Left hindlimb (tissue), 1 donor: ENCODE data around the gene HSF5.
"Not testable (repeated sequence)": the region's sequence is repeated elsewhere in the genome, so short reads cannot be mapped to it uniquely, and the experiment has no call there.

Experiments used
- DNase-seq: peaks from one replicate; pipeline ENCODE4 v3.0.0-alpha.2; 2018

The HSF5 gene

GRCh38 chr17:58412064-58412703, 76.0 kb downstream of the HSF5 start:
- DNase-seq, result no peak

DNA sequence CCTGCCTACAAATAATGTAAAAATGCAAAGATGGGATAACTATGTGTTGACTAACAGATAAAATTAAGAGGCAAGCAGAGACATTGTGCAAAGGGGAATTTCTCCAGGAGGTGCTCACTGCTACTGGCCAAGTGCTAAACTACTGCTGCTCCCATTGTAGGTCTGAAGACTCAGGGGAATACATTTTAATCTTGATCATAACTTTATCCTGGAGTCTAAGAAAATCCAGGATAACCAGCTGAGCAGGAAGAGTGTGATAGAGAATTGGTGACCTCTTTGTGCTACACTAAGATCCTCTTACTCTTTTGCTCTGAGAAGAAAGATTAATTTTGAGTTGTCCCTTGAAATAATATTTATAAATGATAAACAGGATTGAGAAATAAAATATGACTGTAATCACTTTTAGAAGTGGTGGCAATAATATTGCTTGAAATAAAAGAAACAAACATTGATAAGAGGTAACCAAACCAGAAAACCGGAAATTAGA, 76.8 kb downstream of the HSF5 start:
- DNase-seq, result no peak

DNA sequence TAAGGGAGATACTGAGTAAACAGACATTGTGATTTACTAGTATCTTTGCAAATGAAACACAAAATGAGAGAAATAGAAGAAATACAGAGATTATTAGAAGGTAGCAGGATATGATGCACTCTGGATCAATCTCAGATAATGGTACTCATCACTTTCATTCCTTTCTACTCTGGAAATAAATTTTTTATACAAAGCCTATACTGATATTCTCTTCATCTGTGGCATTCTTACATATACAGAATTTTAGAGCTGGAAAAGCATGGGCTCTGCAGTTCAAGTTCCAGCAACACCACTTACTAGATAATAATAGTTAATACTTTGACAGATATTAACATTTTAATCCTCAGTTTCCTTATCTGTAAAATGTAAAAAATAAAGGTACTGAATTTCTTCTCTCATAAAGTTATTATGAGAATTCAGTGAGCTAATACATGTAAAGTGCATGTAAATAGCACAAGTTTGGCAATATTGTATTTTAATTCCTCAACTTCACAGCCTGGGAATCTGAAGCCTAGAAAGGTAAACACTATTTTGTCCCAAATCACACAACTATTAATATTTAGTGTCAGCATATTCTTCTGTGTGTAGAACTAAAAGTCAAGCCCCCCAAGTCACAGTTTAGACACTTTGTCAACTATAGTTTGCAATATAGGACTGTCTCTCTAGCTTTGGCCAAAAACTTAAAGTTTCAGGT, 77.3 kb downstream of the HSF5 start:
- no peak for DNase-seq

DNA sequence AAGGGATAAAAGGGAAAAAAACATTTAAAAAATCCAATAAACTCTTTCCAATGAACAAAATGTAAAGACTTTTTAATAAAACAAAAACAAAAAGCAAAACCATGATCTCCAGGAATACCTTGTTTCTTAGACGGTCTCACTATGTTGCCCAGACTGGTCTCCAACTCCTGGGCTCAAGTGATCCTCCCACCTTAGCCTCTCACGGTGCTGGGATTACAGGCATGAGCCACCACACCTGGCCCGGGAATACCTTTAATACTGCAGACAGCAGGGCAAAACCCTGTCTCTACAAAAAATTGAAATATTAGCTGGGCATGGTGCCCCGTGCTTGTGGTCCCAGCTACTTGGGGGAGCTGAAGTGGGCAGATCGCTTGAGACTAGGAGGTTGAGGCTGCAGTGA, 78.8 kb downstream of the HSF5 start:
- DNase-seq, result no peak

DNA sequence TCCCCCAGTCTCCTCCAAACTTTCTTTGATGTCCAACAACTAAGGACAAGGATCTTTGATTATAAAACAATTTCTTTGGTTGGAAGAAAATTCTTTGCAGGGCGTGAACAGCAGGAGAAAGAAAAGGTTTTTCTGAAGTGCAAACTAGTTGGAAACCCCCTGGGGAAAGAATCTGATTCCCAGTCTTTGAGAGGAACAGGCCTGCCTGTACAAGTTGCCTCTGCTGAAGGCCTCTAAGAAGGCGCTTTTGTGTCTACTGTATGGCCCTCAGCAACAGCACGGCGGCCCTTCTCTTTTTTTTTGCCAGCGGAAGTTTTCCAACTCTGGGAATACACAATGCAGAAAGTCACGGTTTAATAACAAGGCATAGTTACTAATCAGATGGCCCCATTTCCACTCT, 84.9 kb downstream of the HSF5 start:
- DNase-seq, result no peak

GRCh38 chr17:58402679-58403078, 85.5 kb downstream of the HSF5 start:
- DNase-seq, result no peak

DNA sequence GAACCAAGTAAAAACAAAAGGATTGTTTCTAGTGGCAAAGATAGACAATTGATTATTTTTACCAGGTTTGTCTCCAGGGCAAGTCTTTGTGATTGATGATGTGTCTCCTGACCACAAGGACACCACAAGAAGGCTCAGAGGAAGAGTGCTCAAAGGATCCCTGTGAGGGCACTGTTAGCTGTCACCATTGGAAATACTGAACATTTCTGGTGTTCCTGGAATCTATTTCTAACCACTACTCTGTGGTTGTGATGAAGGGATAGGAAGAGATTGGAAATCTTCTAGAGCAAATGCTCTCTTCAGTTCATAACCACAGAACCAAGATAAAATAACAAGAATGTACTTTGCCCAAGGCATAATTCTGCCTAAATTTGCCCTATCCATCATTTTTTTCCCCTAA, 86.2 kb downstream of the HSF5 start:
- no peak for DNase-seq

DNA sequence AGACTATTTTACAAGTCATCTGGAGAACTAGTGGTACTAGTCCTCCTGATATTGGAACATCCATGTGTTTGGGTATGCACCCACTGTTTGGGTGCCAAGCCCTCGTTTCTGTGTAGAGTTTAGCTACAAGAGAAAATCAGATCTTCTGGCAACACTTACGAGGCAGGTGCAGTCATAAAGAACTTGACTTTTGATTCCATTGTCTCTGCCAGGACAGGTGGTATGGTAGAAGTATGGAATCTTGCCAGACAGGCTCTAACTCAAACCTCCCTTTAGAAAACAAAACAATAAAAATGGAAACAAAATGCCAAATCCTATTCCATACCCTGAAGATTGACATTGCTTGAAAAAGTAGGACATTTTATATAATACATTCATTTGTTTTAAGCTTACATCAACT, 86.9 kb downstream of the HSF5 start:
- DNase-seq, result no peak

DNA sequence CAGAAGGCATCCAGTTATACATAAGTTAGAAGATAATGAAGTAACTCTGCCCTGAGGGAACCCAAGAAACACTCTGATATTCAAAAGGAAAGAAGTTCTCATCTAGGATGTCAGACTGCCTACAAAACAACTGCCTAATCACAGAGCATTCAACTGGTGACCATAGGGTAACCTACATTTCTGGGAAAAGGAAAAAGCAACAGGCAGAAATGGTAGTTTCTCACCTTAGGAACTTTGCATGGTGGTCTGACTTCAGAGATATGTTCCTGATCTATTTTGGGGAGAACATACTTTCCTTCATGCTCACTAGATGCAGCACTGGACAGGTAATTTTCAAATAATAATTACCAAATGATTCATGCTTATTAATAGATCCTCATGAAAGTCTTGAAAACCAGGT, 87.4 kb downstream of the HSF5 start:
- DNase-seq, result no peak

- DNase-seq, result no peak
Measured at GRCh38 chr17:58399974-58400373, 88.2 kb downstream of the HSF5 start.

GRCh38 chr17:58398574-58399266, 89.5 kb downstream of the HSF5 start:
- no peak for DNase-seq

DNA sequence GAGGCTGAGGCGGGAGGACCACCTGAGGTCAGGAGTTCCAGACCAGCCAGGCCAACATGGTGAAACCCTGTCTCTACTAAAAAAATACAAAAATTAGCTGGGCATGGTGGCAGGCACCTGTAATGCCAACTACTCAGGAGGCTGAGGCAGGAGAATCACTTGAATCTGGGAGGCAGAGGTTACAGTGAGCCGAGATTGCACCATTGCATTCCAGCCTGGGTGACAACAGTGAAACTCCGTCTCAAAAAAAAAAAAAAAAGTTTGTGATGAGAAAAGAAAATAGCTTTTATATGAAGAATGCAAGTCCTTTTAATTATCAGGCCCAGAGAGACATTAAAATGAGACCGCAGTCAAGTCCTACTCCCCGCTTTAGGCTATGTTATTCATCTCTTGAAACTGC, 90.8 kb downstream of the HSF5 start:
- not testable (repeated sequence) for DNase-seq

DNA sequence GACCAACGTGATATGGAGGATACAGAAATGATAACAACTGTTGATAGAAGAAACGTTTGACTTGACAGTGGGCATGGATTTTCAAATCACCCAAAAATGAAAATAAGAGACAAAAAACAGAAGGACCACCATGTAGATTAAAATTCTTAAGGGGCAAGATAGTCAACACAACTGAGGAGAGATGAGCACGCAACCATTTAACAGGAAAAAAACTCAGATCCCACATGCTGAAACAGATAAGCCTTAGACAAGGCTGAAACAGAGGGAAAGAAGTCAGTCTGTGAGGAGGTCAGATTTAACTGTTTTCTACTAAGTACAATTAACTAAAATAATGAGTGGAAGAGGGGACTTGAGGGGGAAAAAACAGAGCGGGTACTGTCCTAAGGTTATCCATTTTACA, 92.0 kb downstream of the HSF5 start:
- DNase-seq, result no peak

DNA sequence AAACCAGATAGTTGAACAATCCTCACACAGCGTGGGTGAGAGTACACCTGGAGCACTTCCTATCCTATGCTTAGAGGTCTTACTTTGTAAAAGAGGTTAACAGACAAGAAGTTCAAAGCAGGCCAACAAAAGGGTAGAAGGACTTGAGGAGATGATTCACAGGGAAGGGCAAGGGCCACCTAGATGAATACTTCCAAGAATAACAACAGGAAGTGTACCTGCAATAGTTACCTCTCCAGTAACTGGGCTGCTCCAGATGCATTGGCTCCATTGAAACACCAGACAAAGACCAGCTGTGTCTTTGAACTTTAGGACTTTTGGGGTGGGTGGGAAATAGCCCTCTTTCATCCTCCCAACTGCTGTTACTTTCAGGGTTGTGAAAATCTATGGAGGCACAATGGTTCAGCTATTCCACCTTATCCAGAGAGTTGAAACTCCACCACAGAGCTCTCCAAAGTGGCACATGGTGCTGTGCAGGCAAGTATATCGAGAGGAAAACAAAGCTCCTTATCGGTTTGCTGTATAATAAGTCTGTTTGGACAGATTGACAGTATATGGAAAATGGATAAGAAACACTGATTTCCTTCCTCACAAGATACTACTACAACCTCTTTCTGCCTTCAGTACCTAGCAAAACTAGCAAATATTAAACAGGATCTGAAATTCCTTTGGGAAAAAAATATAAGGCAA, 93.5 kb downstream of the HSF5 start:
- DNase-seq, result no peak

DNA sequence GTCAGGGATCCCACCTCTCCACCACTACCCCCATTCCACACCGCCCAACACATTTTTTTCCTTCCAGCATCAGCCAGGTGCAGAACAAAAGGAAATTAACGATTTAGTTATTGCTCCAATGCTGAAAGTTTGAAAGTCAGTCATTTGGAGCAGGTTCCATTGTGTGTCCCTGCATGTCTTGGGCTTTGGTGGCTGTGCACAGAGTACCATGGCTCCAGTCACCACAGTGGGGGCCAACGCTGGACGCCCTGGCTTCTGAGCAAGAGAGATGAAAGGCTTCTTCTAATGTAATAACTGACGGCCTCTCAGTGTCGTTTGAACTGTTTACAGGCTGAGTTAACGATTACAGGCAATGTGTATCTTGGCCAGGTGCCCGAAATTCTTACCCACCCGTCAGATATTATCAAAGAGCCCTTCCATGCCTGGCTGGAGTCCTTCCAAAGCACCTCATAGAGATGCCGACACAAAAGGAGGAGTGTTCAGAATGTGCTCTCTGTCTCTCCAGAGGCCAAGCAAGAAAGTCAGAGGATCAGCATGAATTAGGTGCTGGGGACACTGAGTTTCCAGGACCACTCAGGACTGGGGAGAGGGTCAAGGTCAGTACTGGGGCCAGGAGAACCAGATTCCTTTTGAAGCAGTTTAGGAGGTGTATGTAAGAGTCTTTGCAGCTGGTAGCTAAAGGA, 96.8 kb downstream of the HSF5 start:
- DNase-seq, result no peak

- DNase-seq, result no peak
Measured at GRCh38 chr17:58390884-58391283, 97.3 kb downstream of the HSF5 start.

- DNase-seq, result no peak
Measured at GRCh38 chr17:58388302-58389190, 99.7 kb downstream of the HSF5 start.

DNA sequence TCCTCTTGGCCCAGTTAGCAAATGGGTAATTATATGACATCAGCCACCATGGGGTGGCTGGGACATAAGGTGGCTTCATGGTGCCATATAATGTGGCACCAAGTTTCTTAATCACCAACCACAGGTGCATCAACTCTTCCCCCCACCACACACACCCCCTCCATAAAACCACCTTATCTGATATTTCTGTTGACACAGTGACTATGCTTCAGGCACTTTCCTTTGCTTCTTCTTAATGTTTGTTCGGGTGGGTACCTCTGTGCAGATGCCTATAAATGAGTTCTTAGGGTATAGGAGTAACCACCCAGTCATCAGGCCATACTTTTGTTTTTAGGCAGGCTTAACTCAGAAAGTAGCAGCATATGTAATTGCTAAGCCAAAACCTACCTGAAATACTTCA, 100.4 kb downstream of the HSF5 start:
- DNase-seq, result no peak

DNA sequence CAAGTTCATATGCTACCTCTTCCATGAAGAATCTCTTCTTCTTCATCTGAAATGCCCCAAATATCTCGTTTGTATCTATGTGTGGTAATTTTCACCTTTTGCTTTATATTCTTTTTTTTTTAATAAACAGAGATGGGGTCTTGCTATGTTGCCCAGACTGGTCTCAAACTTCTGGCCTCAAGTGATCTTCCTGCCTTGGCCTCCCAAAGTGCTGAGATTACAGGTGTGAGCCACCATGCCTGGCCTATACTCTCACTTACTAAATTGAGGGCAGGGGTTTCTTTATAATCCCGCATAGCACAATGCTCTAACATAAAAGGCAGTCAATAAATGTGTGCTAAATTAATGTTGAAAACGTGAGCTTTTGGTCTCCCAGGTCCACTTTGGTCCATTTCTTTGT, 101.5 kb downstream of the HSF5 start:
- DNase-seq, result no peak

DNA sequence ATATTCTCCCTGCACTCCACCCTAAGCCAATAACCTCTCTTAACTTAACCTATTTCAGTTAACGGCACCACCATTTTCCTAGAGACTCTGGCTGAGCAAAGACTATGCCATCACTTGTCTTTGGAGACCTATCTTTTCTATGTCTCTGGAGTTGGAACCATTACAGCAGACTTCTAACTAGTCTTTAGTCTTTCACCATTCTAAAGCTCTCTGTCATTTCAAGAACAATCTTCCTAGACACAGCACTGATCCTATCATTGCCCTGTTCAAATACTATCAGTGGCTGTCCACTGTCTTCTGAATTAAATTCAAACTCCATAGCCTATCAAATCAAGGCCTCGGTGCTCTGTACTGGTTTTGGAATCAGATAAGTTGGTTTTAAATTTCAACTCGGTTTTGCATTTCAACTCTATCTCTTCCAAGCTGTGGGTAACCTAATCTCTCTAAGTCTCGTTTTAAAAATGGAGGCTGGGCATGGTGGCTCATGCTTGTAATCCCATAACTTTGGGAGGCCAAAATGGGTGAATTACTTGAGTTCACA, 102.8 kb downstream of the HSF5 start:
- no peak for DNase-seq

GRCh38 chr17:58384897-58385296, 103.3 kb downstream of the HSF5 start:
- DNase-seq, result no peak
